Testis (tissue), 2 donors: ENCODE data around the gene CMTM7.

Experiments
- CTCF ChIP-seq, 3 experiments: fragments of 450-650 bp in 2 of 3; fragments of 200-600 bp in 1 of 3; sonication (generic) in 1 of 3; IDR thresholded peaks; one replicate each; pipeline ENCODE4 v1.5.1; 2016 to 2019; ENCODE audit warnings: antibody characterized with exemption in 3 of 3, mild to moderate bottlenecking in 2 of 3, moderate library complexity in 1 of 3
- POLR2A ChIP-seq: fragments of 450-650 bp; IDR thresholded peaks from one replicate; pipeline ENCODE4 v1.6.1; 2017; ENCODE audit warnings: antibody characterized with exemption, mild to moderate bottlenecking, moderate library complexity

DNA sequence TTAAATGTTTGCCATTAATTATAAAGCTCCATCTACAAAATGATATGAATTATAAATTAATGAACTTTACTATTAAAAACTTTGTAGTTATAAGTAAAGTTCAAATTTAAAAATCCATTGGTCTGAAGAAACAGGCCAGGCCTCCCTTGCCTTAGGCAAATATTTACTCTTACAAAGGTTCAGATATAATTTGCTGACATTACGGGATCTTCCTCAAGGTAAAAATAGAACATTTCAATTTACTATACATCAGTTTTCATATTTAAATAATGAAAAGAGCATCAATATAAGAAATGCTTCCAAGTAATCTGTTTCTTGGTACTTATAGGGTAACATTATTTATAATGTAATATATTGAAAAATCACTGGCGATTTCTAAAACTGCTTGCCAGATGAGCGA lies 107.3 kb downstream of the CMTM7 start:
- TF ChIP-seq CTCF (IDR thresholded peaks at IDR 0.05): no peak
- no peak for TF ChIP-seq POLR2A
